Esophagus (tissue), 2 donors: ENCODE data around the gene ZNF414. TPM values are rescaled to one million over a fixed set of nuclear protein-coding genes. Genes with fewer than 3 reads are reported as not detected.
A peak's percentile ranks its signal among the peaks of the same experiment; 100 is the strongest.
"Not testable (repeated sequence)": the region's sequence is repeated elsewhere in the genome, so short reads cannot be mapped to it uniquely, and the experiment has no call there.

ENCODE experiments used
- H3K27ac ChIP-seq, 2 donors: one replicate each; pipeline ENCODE4 v1.5.1; 2013; ENCODE audit warnings: low read depth in 2 of 2, mild to moderate bottlenecking in 2 of 2, inconsistent platforms in 1 of 2, low read length in 1 of 2, moderate library complexity in 1 of 2
- H3K27me3 ChIP-seq, 2 donors: one replicate each; pipeline ENCODE4 v1.6.1; 2013; ENCODE audit warnings: low read length in 2 of 2, control low read depth in 1 of 2, mild to moderate bottlenecking in 1 of 2; ENCODE audit not compliant: insufficient read depth in 2 of 2, control insufficient read depth in 1 of 2
- H3K36me3 ChIP-seq, 2 donors: one replicate each; pipeline ENCODE4 v1.6.1; 2013; ENCODE audit warnings: low read length in 1 of 2; ENCODE audit not compliant: control insufficient read depth in 2 of 2, insufficient read depth in 2 of 2
- H3K4me1 ChIP-seq, 2 donors: one replicate each; pipeline ENCODE4 v1.6.1; 2013; ENCODE audit warnings: low read length in 1 of 2; ENCODE audit not compliant: control insufficient read depth in 2 of 2, insufficient read depth in 2 of 2
- H3K4me3 ChIP-seq, 2 donors: one replicate each; pipeline ENCODE4 v1.5.1; 2013; ENCODE audit warnings: low read length in 2 of 2, mild to moderate bottlenecking in 2 of 2, low read depth in 1 of 2, moderate library complexity in 1 of 2
- H3K9me3 ChIP-seq, 2 donors: one replicate each; pipeline ENCODE4 v1.6.1; 2013; ENCODE audit warnings: mild to moderate bottlenecking in 2 of 2, low read depth in 1 of 2, low read length in 1 of 2, moderate library complexity in 1 of 2; ENCODE audit not compliant: control insufficient read depth in 2 of 2, insufficient read depth in 1 of 2
- WGBS, 2 donors: extraction: QIAGEN DNeasy Blood & Tissue Kit; methylation state at CpG; one replicate each; pipeline ENCODE4 v1.1.7; 2013; 5-methylcytosine and 5-hydroxymethylcytosine counted together
- polyA plus RNA-seq, 2 donors: library from polyadenylated mRNA; stranded (reverse); fragments of 200-250 nt; gene quantifications; one replicate each; pipeline ENCODE4 v1.2.3, GENCODE V29; 2013
- donor health status: healthy with polysubstance abuse.
- donor health status: Bipolar disorder and iron deficiency.

ZNF414 gene, protein sequence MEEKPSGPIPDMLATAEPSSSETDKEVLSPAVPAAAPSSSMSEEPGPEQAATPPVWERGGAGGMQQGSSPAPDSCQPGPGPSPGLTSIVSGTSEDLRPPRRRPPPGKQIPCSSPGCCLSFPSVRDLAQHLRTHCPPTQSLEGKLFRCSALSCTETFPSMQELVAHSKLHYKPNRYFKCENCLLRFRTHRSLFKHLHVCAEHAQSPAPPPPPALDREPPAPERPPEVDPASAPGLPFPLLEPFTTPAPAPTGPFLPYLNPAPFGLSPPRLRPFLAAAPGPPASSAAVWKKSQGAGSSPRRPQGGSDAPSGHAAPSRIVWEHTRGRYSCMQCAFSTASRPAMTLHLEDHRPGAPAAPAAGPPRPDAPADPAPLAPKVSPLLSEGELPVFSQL
- 10 to 100 TPM; 22.6 to 27.2 TPM for polyA plus RNA-seq

DNA sequence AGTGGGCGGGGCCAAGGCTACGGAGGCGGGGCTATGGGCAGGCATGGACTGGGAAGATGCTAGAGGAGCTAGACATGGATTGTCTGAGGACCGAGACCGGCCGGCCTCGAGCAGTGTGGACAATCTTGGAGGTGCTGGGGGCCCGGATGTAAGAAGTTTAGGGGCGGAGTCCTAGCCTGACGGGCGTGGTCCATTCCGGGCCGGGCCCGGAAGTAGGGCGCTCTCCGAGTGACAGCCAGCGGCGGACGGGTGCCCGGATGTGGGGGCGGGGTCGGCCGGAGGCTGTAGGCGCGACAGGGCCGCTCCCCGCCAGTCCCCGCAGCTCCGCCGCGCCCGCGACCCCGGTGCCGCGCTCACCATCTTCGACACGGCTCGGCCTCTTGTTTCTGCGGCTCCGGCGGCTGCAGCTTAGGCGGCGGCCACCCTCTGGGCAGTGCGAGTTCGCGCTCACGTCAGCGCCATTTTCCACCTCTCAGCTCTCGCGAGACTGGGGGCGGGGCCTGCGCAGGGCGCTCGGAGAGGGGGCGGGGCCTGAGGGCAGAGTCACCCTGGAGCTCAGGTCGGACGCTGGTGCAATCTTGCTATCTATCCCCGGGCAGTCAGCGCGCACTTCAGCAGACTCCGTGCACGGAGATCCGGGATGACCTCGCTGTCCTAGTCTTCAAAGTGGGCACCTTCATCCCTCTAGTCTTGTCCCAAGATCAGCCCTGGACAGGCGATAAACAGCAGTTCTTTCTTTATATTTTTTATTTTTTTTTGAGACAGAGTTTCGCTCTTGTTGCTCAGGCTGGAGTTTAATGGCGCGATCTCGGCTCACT, at the start of gene ZNF414:
TSS of gene ZNF414 (minus strand) at position 481 of the 818 bp plus-strand sequence. CDS start at position 360, 121 bp downstream.
- peaks cover 8 to 13% of the 10 kb centered on the region in 2 donors for H3K4me1 ChIP-seq
- 0 to 1% methylated on average over 64 to 70 of the region's 70 CpGs for WGBS, 2 donors
- peak within 1 kb of the TSS; percentile 58 to 96 for H3K4me3 ChIP-seq
- H3K27me3 ChIP-seq = no peaks in the 10 kb centered on the region
- H3K27ac ChIP-seq = peak within 1 kb of the TSS; percentile 100
- H3K36me3 ChIP-seq = peaks cover 0 to 3% of the 10 kb centered on the region in 2 donors
- no peaks in the 10 kb centered on the region for H3K9me3 ChIP-seq

GRCh38 chr19:8561075-8561764, 47.3 kb upstream of the ZNF414 start:
- H3K36me3 ChIP-seq = no peaks in the 10 kb centered on the region
- no peaks in the 10 kb centered on the region for H3K27me3 ChIP-seq
- 70% methylated on average over 2 of the region's 2 CpGs for WGBS, 2 donors
- no peak overlapping the region for H3K4me3 ChIP-seq
- H3K4me1 ChIP-seq = no peaks in the 10 kb centered on the region
- H3K27ac ChIP-seq = no peak overlapping the region
- H3K9me3 ChIP-seq = no peaks in the 10 kb centered on the region

- H3K9me3 ChIP-seq = no peaks in the 10 kb centered on the region
- no peaks in the 10 kb centered on the region for H3K4me1 ChIP-seq
- H3K27ac ChIP-seq = no peak overlapping the region
- WGBS, 2 donors = 70 to 72% methylated on average over 2 of the region's 2 CpGs
- H3K27me3 ChIP-seq = no peaks in the 10 kb centered on the region
- H3K4me3 ChIP-seq = no peak overlapping the region
- no peaks in the 10 kb centered on the region for H3K36me3 ChIP-seq
Observed at GRCh38 chr19:8558325-8558724, 44.4 kb upstream of the ZNF414 start.

DNA sequence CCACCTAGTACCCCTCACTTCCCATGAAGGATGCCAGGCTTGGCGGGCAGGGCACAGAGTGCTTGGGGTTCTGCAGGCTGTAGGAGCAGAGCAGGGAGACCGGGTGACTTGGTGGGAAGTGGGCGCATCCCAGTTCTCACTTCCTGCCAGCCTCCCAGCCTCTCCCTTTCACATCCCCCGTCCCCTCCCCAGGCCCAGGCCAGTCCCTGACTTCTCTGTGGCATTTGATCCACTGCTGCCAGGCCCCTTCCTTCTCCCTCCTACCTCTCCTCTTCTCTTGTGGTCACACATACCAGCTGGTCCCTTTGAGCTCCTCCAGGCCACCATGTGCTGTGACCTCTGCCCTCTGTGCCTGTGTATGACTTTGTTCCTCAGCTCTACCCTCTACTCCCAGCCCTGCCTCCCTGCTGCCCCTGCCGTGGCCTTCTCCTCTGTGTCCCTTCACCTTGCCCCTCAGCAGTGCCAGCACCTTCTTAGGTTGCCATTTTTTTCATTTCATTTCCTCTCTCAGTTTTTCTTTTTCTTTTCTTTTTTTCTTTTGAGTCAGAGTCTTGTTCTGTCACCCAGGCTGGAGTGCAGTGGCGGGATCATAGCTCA, 43.8 kb upstream of the ZNF414 start:
- WGBS, 2 donors = 71 to 78% methylated on average over 6 of the region's 6 CpGs

DNA sequence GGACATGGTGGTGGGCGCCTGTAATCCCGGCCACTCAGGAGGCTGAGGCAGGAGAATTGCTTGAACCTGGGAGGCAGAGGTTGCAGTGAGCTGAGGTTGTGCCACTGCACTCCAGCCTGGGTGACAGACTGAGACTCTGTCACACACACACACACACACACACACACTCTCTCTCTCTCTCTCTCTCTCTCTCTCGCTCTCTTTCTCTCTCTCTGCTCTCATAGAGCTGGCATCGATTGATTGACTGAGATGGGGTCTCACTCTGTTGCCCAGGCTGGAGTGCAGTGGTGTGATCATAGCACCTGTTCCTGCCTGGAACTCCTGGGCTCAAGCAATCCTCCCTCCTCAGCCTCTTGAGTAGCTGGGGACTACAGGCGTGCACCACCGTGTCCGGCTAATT, 39.8 kb upstream of the ZNF414 start:
- H3K36me3 ChIP-seq, H3K27ac ChIP-seq, H3K4me3 ChIP-seq, H3K27me3 ChIP-seq, H3K9me3 ChIP-seq, H3K4me1 ChIP-seq: not testable (repeated sequence)
- 95 to 96% methylated on average over 7 of the region's 7 CpGs for WGBS, 2 donors

More for the DNA sequence above, 43.8 kb upstream of the ZNF414 start:
- Histone ChIP-seq H3K9me3 (no peaks in the 10 kb centered on the region), H3K27ac (no peak overlapping the region), H3K4me1 (no peaks in the 10 kb centered on the region), H3K27me3 (no peaks in the 10 kb centered on the region), H3K4me3 (no peak overlapping the region), H3K36me3 (no peaks in the 10 kb centered on the region)

GRCh38 chr19:8552810-8553209, 38.8 kb upstream of the ZNF414 start:
- 71 to 77% methylated on average over 10 of the region's 10 CpGs for WGBS, 2 donors
- Histone ChIP-seq H3K4me1 (no peaks in the 10 kb centered on the region), H3K4me3 (no peak overlapping the region), H3K9me3 (no peaks in the 10 kb centered on the region), H3K27me3 (no peaks in the 10 kb centered on the region), H3K27ac (no peak overlapping the region), H3K36me3 (no peaks in the 10 kb centered on the region)

GRCh38 chr19:8550070-8550469, 36.1 kb upstream of the ZNF414 start:
- no peaks in the 10 kb centered on the region for H3K27me3 ChIP-seq
- WGBS, 2 donors = 93 to 96% methylated on average over 15 of the region's 15 CpGs
- no peaks in the 10 kb centered on the region for H3K9me3 ChIP-seq
- no peaks in the 10 kb centered on the region for H3K4me1 ChIP-seq
- no peaks in the 10 kb centered on the region for H3K36me3 ChIP-seq
- no peak overlapping the region for H3K4me3 ChIP-seq
- H3K27ac ChIP-seq = no peak overlapping the region

DNA sequence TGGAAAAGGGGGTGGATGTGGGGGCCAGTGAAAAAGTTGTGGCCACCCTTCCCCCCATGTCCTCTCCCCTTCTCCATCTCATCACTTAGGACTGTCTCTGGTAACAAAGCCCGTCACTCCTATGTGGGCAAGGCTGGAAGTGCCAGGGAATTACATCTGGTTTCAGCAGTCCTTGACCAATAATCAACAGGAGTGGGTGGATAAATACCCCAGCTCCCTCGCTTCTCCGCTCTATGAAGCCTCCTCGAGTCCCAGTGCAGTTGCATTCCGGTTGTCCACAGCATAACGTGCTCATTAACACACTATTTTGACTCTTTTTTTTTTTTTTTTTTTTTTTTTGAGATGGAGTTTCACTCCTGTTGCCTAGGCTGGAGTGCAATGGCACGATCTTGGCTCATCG, 31.8 kb upstream of the ZNF414 start:
- H3K4me1 ChIP-seq = no peaks in the 10 kb centered on the region
- no peaks in the 10 kb centered on the region for H3K27me3 ChIP-seq
- H3K27ac ChIP-seq = no peak overlapping the region
- H3K4me3 ChIP-seq = no peak overlapping the region
- no peaks in the 10 kb centered on the region for H3K36me3 ChIP-seq
- 94 to 99% methylated on average over 8 of the region's 8 CpGs for WGBS, 2 donors
- no peaks in the 10 kb centered on the region for H3K9me3 ChIP-seq

DNA sequence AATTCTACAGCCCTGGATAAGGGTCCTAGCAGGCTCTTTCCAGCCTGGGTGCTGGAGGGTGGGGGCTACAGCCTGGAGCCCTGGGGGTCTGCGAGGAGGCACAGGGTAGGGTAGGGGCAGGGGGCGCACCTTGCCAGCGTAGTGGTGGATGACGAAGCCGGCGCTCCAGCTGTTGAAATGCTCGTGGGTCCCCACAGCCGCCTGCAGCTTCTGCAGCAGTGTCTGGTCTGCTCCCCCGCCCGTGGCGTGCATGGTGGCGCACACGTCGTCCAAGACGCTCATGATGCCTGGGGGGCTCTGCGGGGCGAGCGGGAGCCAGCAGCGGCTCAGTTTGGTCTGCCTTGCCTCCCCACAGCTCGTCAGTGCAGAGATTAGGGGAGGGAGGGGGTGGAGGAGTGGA, 30.2 kb upstream of the ZNF414 start:
- H3K27ac ChIP-seq = no peak overlapping the region
- 95 to 97% methylated on average over 20 of the region's 20 CpGs for WGBS, 2 donors
- no peaks in the 10 kb centered on the region for H3K27me3 ChIP-seq
- no peaks in the 10 kb centered on the region for H3K36me3 ChIP-seq
- no peaks in the 10 kb centered on the region for H3K4me1 ChIP-seq
- no peak overlapping the region for H3K4me3 ChIP-seq
- no peaks in the 10 kb centered on the region for H3K9me3 ChIP-seq
